Stimulated activated CD8-positive, alpha-beta memory T cell treated with anti-CD3 and anti-CD28 coated beads, Interleukin-15, amount 100 ng/mL, for 1 hour (primary cell): Measurements from ENCODE around the gene ALK.
A peak's percentile ranks its signal among the peaks of the same experiment; 100 is the strongest.

ENCODE experiments used
- DNase-seq: peaks from one replicate; pipeline ENCODE4 v3.0.0-alpha.2; 2020; ENCODE audit warnings: low read depth

The ALK gene

DNA sequence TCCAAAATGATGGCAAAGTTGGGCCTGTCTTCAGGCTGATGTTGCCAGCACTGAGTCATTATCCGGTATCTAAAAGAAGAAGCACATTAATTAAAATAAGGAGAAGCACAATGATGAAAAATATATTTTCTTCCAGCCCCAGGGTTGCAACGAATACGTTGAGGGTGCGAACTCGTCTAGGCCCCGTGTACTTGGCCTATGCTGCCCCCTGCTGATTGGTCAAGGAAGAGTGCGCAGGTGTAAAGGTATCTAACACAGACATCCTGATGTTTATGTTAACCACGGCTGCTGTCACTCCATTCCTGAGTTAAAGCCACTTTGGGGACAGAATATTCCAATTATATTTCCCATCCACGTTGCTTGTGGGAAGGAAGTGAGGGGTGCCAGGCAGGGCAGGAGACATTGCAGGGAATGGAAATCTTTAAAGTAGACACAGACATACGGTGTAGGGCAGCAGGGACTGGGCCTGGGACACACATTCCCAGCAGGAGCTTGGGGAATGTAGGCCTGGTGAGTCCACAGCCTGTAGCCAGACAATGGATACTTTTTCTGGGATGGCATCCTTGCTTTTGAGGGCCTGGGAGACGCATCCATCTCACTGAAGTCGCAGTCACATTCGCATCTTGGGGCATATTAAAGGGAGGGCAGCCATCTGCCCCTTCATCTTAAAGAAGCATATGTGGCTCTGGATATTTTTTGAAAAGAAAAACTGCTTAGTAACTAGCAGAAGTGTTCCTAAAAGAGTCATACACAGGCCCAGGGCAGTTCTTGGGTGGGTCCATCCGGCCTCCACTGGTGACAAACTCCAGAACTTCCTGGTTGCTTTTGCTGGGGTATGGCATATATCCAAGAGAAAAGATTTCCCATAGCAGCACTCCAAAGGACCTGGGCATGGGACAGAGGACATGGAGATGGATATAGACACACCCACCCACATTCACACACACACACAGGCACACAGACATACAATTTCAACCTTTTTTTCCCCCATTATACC, 724.3 kb downstream of the ALK start:
- peak; percentile 56 for DNase-seq

DNA sequence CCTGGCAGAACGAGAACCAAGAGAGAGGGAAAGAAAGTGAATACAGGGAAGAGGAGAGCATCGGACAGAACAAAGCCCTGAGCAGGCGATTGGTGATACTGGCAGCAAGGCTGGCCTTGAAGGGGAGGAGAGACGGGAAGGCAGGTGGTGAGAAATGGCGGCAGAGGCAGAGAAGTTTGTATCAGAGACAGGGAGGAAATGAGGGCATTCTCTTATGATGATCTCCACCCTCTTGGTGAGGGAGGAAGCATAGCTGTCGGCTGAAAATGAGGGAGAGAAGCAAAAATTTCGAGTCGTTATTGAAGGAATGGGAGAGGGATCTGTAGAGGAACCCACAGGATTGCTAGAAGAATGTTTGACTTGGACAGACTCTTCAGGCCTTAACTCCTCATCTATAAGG, 725.6 kb downstream of the ALK start:
- no peak for DNase-seq

- DNase-seq: no peak
These were observed 727.7 kb downstream of the ALK start for GRCh38 chr2:29193681-29194080.

- DNase-seq: no peak
These were observed 728.3 kb downstream of the ALK start for GRCh38 chr2:29193111-29193510.

- DNase-seq: no peak
These were observed 728.9 kb downstream of the ALK start for GRCh38 chr2:29192526-29192925.

GRCh38 chr2:29191817-29192216, 729.6 kb downstream of the ALK start:
- DNase-seq: no peak

GRCh38 chr2:29189052-29189451, 732.3 kb downstream of the ALK start:
- DNase-seq: no peak

- no peak for DNase-seq
These were observed 733.5 kb downstream of the ALK start for GRCh38 chr2:29187926-29188325.

DNA sequence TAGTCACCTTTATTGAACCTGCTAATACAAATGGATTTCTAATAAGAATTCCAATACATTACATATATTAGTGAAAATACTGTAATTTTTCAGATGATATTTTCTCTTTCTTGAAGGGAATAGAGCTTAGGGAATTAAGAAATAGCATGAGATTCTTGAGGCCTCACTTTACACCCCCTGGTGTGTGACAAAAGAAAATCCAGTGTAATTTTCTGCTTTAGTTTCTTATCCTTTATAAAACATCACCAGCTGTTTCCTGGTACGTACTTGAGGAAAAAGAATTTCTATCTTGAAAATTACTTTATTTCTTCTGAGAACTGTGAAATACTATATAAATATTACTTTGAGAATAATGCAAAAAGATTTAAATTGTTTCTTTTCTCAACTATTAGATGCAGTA, 734.6 kb downstream of the ALK start:
- DNase-seq: no peak

DNA sequence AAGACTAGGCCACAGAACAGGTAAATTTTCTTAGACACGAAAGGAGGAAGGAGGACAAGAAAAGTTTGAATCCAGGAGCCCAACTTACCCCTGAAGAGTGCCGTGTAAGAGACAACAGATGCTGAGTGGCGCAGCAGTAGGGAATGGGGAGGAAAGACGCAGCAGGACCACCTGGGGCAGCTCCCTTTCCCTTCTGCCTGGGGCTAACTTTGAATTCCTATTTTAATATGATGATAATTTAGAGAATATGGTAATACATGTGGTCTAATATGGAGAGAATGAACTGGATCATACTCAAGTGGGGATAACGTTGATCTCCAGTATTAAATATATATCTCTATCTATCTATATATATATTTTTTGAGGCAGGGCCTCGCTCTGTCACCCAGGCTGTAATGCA, 736.9 kb downstream of the ALK start:
- no peak for DNase-seq

GRCh38 chr2:29182920-29183319, 738.5 kb downstream of the ALK start:
- DNase-seq: no peak

DNA sequence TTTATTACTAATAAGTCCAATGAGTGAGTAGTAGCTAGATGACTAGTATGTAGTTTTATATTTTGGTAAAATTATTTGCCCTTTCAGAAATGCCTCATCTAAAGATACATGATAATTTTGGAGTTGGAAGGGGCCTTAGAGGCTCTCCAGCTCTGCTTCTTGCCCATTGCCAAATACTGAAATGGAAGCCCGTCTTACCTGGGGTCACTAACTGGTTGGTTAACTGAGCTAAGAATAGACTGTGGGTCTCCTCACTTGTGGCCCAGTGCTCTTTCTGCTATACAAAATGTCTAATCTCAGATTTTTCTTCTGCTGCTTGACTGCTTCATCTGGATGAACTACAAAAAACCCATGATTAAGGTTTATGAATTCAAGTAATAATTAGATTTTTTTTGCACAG, 739.1 kb downstream of the ALK start:
- no peak for DNase-seq

- no peak for DNase-seq
These were observed 746.0 kb downstream of the ALK start for GRCh38 chr2:29175338-29175737.

- DNase-seq: no peak
These were observed 746.4 kb downstream of the ALK start for GRCh38 chr2:29174937-29175336.

- no peak for DNase-seq
These were observed 754.9 kb downstream of the ALK start for GRCh38 chr2:29166242-29167039.

DNA sequence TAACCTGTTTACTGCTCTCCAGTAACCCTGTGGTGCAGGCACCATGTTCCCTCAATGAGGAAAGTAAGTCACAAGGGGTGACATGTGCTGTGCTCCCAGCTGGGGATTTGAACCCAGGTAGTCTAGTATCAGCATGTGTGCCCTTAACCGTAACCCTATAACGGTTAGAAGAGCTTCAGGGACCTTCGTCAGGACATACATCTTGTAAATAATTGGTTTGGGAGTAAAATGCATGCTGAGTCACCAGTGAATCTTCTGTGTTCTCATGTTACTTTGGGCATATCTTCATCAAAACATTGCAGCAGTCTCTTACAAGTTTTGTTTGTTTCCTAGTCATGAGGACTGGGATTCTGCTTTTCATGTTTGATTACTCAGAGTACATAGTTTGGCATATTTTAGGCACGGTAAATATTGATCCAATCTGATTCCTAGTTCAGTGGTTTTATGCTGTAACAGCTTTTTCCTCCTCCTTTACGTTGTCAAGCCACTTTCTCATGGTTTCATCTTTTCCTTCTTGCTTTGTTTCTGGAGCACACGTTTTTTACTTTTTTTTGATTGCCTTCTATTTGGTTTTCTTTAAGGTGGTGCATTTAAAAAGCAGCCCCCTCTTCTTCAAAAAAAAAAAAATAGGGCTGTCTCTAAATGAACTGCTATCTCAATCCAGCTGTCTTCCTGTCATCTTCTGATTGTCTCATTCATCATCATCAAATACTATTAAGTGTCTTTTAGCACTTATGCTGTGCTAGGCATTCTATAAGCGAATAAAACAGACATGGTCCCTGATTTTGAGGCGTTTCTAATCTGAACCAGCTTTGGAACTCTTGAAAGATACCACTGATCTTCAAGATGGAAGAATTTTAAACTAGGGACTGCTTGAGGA, 755.8 kb downstream of the ALK start:
- DNase-seq: no peak

GRCh38 chr2:29164091-29164846, 757.1 kb downstream of the ALK start:
- DNase-seq: no peak

DNA sequence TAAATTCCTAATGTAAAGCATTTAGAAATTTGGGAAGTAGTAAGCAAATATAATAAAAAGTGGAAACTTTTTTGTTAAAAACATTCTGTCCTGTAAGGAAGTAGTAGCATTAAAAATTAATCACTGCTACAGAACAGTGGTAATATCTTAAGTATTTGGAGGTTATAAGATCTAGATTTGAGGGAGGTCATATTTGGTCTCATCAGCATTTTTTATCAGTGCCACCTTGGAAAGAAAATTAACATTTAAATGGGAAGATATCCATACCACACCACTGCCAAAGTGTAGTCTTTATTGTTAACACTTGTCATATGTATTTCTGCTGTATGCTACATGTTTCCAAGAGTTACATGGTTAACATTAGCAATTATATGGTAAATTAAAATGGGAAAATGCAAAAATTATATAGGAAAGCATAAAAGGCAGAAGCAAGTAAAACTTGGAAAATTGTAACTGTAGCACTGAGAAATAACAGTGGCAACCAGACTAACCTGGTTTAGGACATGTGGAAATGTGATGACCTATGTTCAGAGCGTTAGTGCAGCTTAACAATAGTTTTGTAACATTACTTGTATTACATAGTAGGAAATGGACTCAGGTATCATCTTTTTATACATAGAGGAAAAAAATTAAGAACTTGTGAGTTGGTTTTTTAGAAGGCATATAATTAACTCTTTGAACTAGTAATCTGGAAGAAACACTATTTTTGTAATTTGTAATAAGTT, 759.0 kb downstream of the ALK start:
- no peak for DNase-seq

- no peak for DNase-seq
These were observed 761.2 kb downstream of the ALK start for GRCh38 chr2:29160184-29160583.

DNA sequence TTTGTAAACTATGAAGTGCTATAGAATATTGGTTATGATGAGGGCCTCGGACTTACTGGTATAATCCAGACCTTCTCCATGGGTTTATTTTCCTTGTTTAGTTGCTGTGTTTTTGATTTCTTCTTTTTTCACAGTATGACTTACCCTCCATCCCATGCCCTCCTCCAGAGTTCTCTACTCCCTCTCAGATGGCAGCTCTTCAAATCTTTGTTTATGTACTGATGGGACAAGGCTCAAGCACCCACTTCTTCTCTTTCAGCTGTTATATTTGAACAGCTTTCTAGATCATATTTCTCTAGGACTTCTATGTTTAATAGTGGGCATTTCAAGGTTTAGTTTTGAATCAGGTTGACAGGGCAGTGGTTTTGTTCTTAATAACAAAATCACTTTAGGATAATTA, 762.3 kb downstream of the ALK start:
- DNase-seq: no peak

DNA sequence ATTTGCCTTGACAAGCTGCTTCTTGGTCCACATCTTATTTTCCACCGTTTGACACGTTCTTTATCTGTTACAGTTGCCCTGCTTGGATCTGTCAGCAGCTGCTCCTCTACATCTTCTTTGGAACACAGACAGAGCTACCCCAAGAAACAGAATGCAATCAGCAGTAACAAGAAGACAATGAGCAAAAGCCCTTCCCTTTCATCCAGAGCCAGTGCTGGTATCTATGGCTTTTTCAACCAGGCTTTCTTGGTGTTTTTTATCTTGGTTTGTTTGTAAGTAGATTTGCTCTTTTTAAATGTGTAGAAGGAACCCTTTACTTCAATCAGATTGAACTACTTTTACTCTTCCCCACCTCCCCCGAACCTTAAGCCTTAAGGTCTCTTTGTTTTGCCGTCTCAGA, 764.3 kb downstream of the ALK start:
- DNase-seq: no peak
